Erythroblast (primary cell): ENCODE measurements around the gene SLA2.

ENCODE experiments used
- GATA1 ChIP-seq: IDR thresholded peaks from 2 replicates; pipeline ENCODE4 v1.6.1; 2011; ENCODE audit warnings: low read depth, mild to moderate bottlenecking, control low read depth, low read length, moderate library complexity
- POLR2A ChIP-seq: IDR thresholded peaks from 2 replicates; pipeline ENCODE4 v1.6.1; 2011; ENCODE audit warnings: mild to moderate bottlenecking, low read length

DNA sequence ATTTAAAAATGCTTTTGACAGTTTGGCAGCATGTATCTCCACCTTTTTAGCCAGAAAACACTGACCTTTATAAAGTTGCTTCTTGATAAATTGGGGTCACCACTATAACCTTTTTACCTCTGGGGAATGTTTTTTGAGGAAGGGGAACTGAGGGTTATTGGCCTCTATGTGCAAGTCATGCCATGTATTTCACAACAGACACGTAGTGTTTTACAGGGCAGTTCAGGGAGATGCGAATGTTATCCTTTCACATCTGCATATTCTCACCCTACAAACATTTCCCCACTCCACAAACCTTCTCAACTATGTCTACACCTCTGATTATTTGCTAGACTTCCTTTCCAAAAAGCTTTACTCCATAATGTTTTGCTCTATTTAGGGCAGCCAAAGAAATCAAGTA lies 17.0 kb upstream of the SLA2 start:
- TF ChIP-seq POLR2A (no peak), GATA1 (no peak)
